Endothelial cell of umbilical vein (primary cell): ENCODE measurements around the gene ATG14. TPM values are rescaled to one million over a fixed set of nuclear protein-coding genes. Genes with fewer than 3 reads are reported as not detected.

Source experiments
- BruUV-seq: library from RNA; stranded (reverse); fragments of 400-500 nt; replicated peaks from 2 replicates; lab custom pipeline; 2021; lab: Mats Ljungman, UMichigan
- CTCF ChIA-PET: fragments of 300-600, 350-600 bp; sonication (Branson Sonifier 250); formaldehyde crosslinking; loops from one replicate; lab custom pipeline; 2021; ENCODE audit warnings: antibody characterized with exemption, inconsistent platforms; lab: Charles Lee
- POLR2A ChIA-PET: fragments of 300-600, 350-600 bp; sonication (Branson Sonifier 250); formaldehyde crosslinking; loops from one replicate; lab custom pipeline; 2021; ENCODE audit warnings: antibody characterized with exemption, inconsistent platforms; lab: Charles Lee
- DNase-seq: peaks from one replicate; pipeline ENCODE4 v3.0.0-alpha.2; 2011; ENCODE audit warnings: low read depth, low spot score
- FAIRE-seq: peaks from 2 replicates; lab custom pipeline; 2011; peaks lifted over from hg19 to GRCh38; lab: Jason Lieb, UNC
- H2AFZ ChIP-seq: 2 replicates; pipeline ENCODE4 v1.6.0; 2012; ENCODE audit warnings: low read depth, low read length, control low read depth, inconsistent platforms
- H3K27ac ChIP-seq: 2 replicates; pipeline ENCODE4 v1.5.1; 2011; ENCODE audit warnings: low read depth, mild to moderate bottlenecking, control low read depth, low read length, moderate library complexity; ENCODE audit not compliant: insufficient read depth
- H3K27me3 ChIP-seq, 2 experiments: 2 replicates each; pipeline versions ENCODE4 v1.6.0 to v1.6.1; 2011; ENCODE audit warnings: low read length in 2 of 2, mixed read lengths in 1 of 2; ENCODE audit not compliant: control insufficient read depth in 2 of 2, insufficient read depth in 2 of 2
- H3K36me3 ChIP-seq, 2 experiments: 2 replicates in 1 of 2; 3 replicates in 1 of 2; pipeline ENCODE4 v1.5.1; 2011; ENCODE audit warnings: low read length in 2 of 2, mild to moderate bottlenecking in 1 of 2, moderate library complexity in 1 of 2; ENCODE audit not compliant: control insufficient read depth in 2 of 2, insufficient read depth in 2 of 2; ENCODE audit errors: extremely low read depth in 1 of 2
- H3K4me1 ChIP-seq: 3 replicates; pipeline ENCODE4 v1.5.1; 2011; ENCODE audit warnings: mild to moderate bottlenecking, low read length; ENCODE audit not compliant: control insufficient read depth, insufficient read depth; ENCODE audit errors: extremely low read depth
- H3K4me2 ChIP-seq: 2 replicates; pipeline ENCODE4 v1.6.1; 2011; ENCODE audit warnings: low read length, control low read depth, mixed read lengths; ENCODE audit not compliant: insufficient read depth
- H3K4me3 ChIP-seq, 3 experiments: fragments of 200-600 bp in 1 of 3; sonication (generic), shearing (Covaris generic) in 1 of 3; replicated peaks in 1 of 3; 2 replicates each; pipeline ENCODE4 v1.5.1; 2011 to 2016; ENCODE audit warnings: control low read depth in 3 of 3, low read length in 3 of 3, mild to moderate bottlenecking in 2 of 3, inconsistent platforms in 1 of 3, low read depth in 1 of 3, moderate library complexity in 1 of 3; ENCODE audit not compliant: insufficient read depth in 1 of 3
- H3K79me2 ChIP-seq: 2 replicates; pipeline ENCODE4 v1.6.0; 2012; ENCODE audit warnings: low read length, inconsistent platforms; ENCODE audit not compliant: control insufficient read depth, insufficient read depth
- H3K9ac ChIP-seq: replicated peaks from 2 replicates; pipeline ENCODE3; 2011; ENCODE audit warnings: low read length, control low read depth; ENCODE audit not compliant: insufficient read depth; ENCODE audit errors: extremely low read depth
- H3K9me1 ChIP-seq: replicated peaks from 3 replicates; pipeline ENCODE4 v1.6.0; 2011; ENCODE audit warnings: mild to moderate bottlenecking, low read length; ENCODE audit not compliant: control insufficient read depth, insufficient read depth; ENCODE audit errors: extremely low read depth
- H3K9me3 ChIP-seq: replicated peaks from 2 replicates; pipeline ENCODE4 v1.5.1; 2012; ENCODE audit warnings: low read length, inconsistent platforms; ENCODE audit not compliant: control insufficient read depth, insufficient read depth
- H4K20me1 ChIP-seq: replicated peaks from 2 replicates; pipeline ENCODE3; 2011; ENCODE audit warnings: mild to moderate bottlenecking, low read length; ENCODE audit not compliant: control insufficient read depth, insufficient read depth; ENCODE audit errors: extremely low read depth
- EZH2 ChIP-seq: IDR thresholded peaks from 2 replicates; pipeline ENCODE4 v1.6.1; 2012; ENCODE audit warnings: borderline replicate concordance, low read depth, mild to moderate bottlenecking, moderate library complexity, low read length, inconsistent platforms; ENCODE audit not compliant: severe bottlenecking
- FOS ChIP-seq: IDR thresholded peaks from 2 replicates; pipeline ENCODE4 v1.6.1; 2011; ENCODE audit warnings: mild to moderate bottlenecking, low read length, moderate library complexity, borderline replicate concordance; ENCODE audit not compliant: insufficient read depth
- GATA2 ChIP-seq: IDR thresholded peaks from 2 replicates; pipeline ENCODE4 v1.7.0; 2011; ENCODE audit warnings: low read depth, mild to moderate bottlenecking, moderate library complexity, mixed read lengths, low read length; ENCODE audit not compliant: insufficient read length, insufficient read depth
- JUN ChIP-seq: IDR thresholded peaks from 2 replicates; pipeline ENCODE4 v1.6.1; 2011; ENCODE audit warnings: borderline replicate concordance, low read depth; ENCODE audit not compliant: insufficient read length, insufficient read depth
- MYC ChIP-seq: IDR thresholded peaks from one replicate; pipeline ENCODE4 v1.6.1; 2011; ENCODE audit warnings: mild to moderate bottlenecking, low read depth, low read length
- POLR2A ChIP-seq: IDR thresholded peaks from 2 replicates; pipeline ENCODE4 v1.6.1; 2012; ENCODE audit warnings: low read depth, mild to moderate bottlenecking, control low read depth, low read length
- POLR2AphosphoS5 ChIP-seq: IDR thresholded peaks from 2 replicates; pipeline ENCODE4 v1.6.1; 2012; ENCODE audit warnings: low read depth, mild to moderate bottlenecking, control low read depth, low read length, moderate library complexity; ENCODE audit not compliant: insufficient read depth
- dilution Hi-C: fragments of 300-500 bp; cut with MboI; formaldehyde crosslinking; loops from one replicate; pipeline ENCODE4 v1.15.0; 2019; ENCODE audit warnings: low sequenced_read_pairs; ENCODE audit not compliant: extremely low pct_ligation_motif_present
- intact Hi-C: fragments of 100-400 bp; cut with micrococcal nuclease; formaldehyde crosslinking; loops from one replicate; pipeline ENCODE4 v1.10.0; 2022
- polyA plus RNA-seq, 4 experiments: library from polyadenylated mRNA; depleted of rRNA in 3 of 4; stranded (reverse) in 3 of 4; unstranded in 1 of 4; fragments of >200 nt; gene quantifications; 2 replicates each; pipeline versions ENCODE4 v1.2.1 to v1.2.3, GENCODE V29; 2011 to 2012; ENCODE audit warnings: missing spikeins in 1 of 4
- total RNA-seq: library from RNA; stranded (reverse); gene quantifications from 2 replicates; pipeline ENCODE4 v1.2.3, GENCODE V29; 2021
- TF ChIP-seq, protein P1 (sequence below): IDR thresholded peaks from 2 replicates; pipeline ENCODE4 v1.6.1; 2011; ENCODE audit not compliant: insufficient read depth, insufficient read length
- TF ChIP-seq, protein P2 (sequence below), 2 donors: IDR thresholded peaks; 1 replicate in 1 of 2; 2 replicates in 1 of 2; pipeline ENCODE4 v1.5.1; 2011; ENCODE audit warnings: low read length in 2 of 2, mild to moderate bottlenecking in 2 of 2, moderate library complexity in 2 of 2, control low read depth in 1 of 2, inconsistent platforms in 1 of 2, low read depth in 1 of 2; ENCODE audit not compliant: insufficient read depth in 1 of 2; ENCODE audit errors: extremely low read depth in 1 of 2

The ATG14 gene
- total and polyA plus RNA-seq, 2 donors (not counting 3 experiments of a cell fraction or from before 2014, with no cell fraction given) = 5.9 to 10.0 TPM

DNA sequence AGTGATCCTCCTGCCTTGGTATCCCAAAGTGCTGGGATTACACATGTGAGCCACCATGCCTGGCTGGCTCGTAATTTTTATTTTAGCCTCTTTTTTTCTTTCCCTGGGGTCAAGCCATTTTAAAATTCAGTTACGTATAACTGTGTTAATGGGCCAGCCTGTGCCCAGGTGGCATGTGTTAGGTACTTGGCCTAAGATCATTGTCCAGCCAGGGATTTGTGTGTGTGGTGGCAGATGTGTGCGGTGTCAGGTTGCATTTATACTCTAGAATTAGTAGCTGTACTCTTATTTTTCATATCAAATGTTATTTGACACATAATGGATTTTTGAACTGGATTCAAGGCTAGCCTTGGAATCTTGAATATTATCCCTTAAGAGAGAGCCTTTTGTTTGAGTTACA is 71.1 kb downstream of the ATG14 start:
- no peak overlapping the region for H2AFZ ChIP-seq
- no peak overlapping the region for H3K27ac ChIP-seq
- H4K20me1 ChIP-seq = peaks cover 2% of the 10 kb centered on the region
- POLR2A ChIA-PET = no interaction called here
- no TSS peak for BruUV-seq
- H3K4me1 ChIP-seq = no peaks in the 10 kb centered on the region
- intact Hi-C loops = no loop called here
- H3K4me3 ChIP-seq = no peak overlapping the region
- no peaks in the 10 kb centered on the region for H3K36me3 ChIP-seq
- H3K9me1 ChIP-seq = no peaks in the 10 kb centered on the region
- dilution Hi-C loops = no loop called here
- no peak for DNase-seq
- H3K9ac ChIP-seq = no peak overlapping the region
- CTCF ChIA-PET = interaction anchor here (1.7 kb wide), 1 partner anchor 14 kb away, joined by 6 read pairs; no protein-coding TSS in a partner anchor
- FAIRE-seq = no peak
- H3K27me3 ChIP-seq = no peaks in the 10 kb centered on the region
- no peaks in the 10 kb centered on the region for H3K9me3 ChIP-seq
- no peak overlapping the region for H3K4me2 ChIP-seq
- TF ChIP-seq GATA2 = no peak
- peaks cover 5% of the 10 kb centered on the region for H3K79me2 ChIP-seq

DNA sequence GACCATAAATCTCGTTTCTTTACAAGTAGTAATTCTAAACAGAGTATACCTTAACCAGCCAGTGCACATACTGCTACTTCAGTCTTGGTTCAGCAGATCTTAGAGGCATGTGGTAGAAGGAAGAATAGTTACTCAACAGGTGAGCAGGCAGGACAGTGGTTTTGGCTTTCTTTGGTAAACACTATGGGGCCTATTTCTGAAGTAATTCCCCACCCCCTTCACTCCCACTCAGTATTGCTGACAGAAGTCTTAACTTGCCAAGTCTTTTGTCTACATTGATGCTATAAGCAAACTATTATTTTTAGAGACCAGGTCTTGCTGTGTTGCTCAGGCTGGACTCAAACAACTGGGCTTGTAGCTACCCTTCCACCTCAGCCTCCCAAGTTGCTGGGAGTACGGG is 71.9 kb downstream of the ATG14 start:
- no peak overlapping the region for H3K9ac ChIP-seq
- POLR2A ChIA-PET = no interaction called here
- no peaks in the 10 kb centered on the region for H3K27me3 ChIP-seq
- intact Hi-C loops = no loop called here
- no peak overlapping the region for H3K27ac ChIP-seq
- H2AFZ ChIP-seq = no peak overlapping the region
- no peak overlapping the region for H3K4me3 ChIP-seq
- peaks cover 5% of the 10 kb centered on the region for H3K79me2 ChIP-seq
- CTCF ChIA-PET = interaction anchor here (1.7 kb wide), 1 partner anchor 15 kb away, joined by 6 read pairs; no protein-coding TSS in a partner anchor
- BruUV-seq = no TSS peak
- H3K36me3 ChIP-seq = no peaks in the 10 kb centered on the region
- H4K20me1 ChIP-seq = peaks cover 2% of the 10 kb centered on the region
- FAIRE-seq (no peak), DNase-seq (no peak)
- no peak overlapping the region for H3K4me2 ChIP-seq
- no peak for TF ChIP-seq POLR2AphosphoS5
- TF ChIP-seq EZH2 = no peak
- TF ChIP-seq, protein P1, sequence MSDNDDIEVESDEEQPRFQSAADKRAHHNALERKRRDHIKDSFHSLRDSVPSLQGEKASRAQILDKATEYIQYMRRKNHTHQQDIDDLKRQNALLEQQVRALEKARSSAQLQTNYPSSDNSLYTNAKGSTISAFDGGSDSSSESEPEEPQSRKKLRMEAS = no peak
- no peak for TF ChIP-seq POLR2A
- no peak for TF ChIP-seq MYC
- no peak for TF ChIP-seq JUN
- TF ChIP-seq GATA2 = no peak
- TF ChIP-seq FOS = no peak
- TF ChIP-seq, protein P2, sequence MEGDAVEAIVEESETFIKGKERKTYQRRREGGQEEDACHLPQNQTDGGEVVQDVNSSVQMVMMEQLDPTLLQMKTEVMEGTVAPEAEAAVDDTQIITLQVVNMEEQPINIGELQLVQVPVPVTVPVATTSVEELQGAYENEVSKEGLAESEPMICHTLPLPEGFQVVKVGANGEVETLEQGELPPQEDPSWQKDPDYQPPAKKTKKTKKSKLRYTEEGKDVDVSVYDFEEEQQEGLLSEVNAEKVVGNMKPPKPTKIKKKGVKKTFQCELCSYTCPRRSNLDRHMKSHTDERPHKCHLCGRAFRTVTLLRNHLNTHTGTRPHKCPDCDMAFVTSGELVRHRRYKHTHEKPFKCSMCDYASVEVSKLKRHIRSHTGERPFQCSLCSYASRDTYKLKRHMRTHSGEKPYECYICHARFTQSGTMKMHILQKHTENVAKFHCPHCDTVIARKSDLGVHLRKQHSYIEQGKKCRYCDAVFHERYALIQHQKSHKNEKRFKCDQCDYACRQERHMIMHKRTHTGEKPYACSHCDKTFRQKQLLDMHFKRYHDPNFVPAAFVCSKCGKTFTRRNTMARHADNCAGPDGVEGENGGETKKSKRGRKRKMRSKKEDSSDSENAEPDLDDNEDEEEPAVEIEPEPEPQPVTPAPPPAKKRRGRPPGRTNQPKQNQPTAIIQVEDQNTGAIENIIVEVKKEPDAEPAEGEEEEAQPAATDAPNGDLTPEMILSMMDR (IDR thresholded peaks at IDR 0.05; ENCODE audit: extremely low read depth in 1 of 2, insufficient read depth in 1 of 2, low read depth in 1 of 2, low read length in 2 of 2) = no peak
- H3K4me1 ChIP-seq = no peaks in the 10 kb centered on the region
- no peaks in the 10 kb centered on the region for H3K9me3 ChIP-seq
- H3K9me1 ChIP-seq = no peaks in the 10 kb centered on the region
- dilution Hi-C loops = no loop called here
